Activated gamma-delta T cell treated with anti-CD3 and anti-CD28 coated beads, Interleukin-2, amount 50 U/mL, for 16 hours (primary cell): Measurements from ENCODE around the gene HMCN2.

ENCODE experiments used
- DNase-seq: peaks from one replicate; pipeline ENCODE4 v3.0.0-alpha.2; 2020; ENCODE audit warnings: low read depth

HMCN2 gene

DNA sequence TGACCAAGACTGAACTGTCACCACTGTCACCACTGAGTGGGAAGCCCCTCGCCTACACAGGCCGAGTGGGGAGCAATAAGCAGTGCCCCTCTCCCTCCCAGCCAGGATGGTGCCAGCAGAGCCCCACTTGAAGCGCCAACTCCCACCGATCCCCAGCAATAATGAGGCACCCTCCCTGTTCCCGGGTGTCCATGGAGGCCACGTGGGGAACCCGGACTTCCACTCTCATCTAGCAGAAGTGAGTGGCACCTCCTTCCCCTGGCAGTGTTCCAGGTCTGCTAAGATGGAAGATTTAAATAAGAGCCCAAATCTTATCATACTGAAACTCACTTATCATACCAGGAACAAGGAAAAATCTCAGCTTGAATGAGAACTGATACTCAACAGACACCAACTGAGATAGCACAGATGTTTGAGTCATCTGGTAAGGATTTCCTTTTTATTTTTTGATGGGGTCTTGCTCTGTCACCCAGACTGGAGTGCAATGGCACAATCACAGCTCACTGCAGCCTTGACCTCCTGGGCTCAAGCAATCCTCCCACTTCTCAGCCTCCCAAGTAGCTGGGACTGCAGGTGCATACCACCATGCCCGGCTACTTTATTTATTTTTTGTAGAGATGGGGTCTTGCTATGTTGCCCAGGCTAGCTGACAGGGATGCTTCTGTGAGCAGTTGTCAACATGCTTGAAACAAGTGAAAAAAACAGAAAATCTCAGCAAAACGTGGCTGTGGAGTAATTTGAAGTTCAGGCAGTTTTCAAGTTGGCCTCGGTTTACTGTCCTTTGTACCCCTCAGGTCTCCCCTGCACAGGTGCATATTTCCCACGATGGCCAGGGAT is 149.6 kb downstream of the HMCN2 start:
- DNase-seq = no peak

GRCh38 chr9:130417602-130418001 is 152.0 kb downstream of the HMCN2 start:
- no peak for DNase-seq

GRCh38 chr9:130418776-130419175 is 153.2 kb downstream of the HMCN2 start:
- no peak for DNase-seq

DNA sequence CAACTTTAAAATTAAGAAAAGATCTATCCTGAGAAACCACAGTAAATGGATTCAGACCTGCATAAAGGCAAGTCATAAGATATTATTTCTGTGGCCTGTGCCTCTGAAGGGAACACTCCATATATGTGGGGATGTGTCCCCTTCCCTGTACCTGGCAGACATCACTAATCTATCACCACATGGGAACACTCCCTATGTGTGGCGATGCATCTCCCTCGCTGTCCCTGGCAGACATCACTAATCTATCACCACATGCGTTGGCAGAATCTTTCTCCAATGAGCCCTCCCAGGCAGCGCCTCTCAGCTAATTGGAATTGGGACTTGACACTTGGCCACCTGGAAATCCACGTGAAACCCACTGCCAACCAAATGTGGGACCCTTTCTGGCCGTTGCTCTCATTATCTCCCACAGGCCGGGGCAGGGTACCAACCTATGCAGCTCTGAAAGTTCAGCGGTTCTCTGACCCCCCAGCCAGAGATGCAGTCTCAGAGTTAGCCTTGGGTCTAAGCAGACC is 154.0 kb downstream of the HMCN2 start:
- DNase-seq = no peak

- no peak for DNase-seq
These were observed 155.7 kb downstream of the HMCN2 start for GRCh38 chr9:130421154-130421801.

DNA sequence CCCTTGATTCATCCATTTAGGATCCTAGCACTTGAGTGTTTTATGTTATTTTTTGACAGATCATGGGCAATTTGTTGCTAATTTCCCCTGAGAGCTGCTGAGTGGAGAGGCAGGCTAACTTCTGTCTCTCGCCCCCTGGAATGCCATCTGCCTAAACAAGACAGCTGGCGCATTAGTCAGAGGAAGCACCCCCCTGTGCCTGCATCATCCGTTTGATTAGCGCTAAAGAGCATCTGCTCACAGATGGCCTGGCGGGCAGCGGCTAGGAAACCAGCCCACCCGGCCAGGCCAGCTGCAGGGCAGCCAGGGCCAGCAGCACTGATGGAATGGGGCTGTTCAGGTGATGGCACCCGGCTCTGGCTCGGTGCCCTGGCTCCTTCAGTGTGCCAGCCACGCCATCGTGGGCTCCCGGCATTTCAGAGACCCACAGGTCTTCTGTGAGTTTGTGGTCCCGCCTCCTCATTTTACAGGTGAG is 156.3 kb downstream of the HMCN2 start:
- no peak for DNase-seq

DNA sequence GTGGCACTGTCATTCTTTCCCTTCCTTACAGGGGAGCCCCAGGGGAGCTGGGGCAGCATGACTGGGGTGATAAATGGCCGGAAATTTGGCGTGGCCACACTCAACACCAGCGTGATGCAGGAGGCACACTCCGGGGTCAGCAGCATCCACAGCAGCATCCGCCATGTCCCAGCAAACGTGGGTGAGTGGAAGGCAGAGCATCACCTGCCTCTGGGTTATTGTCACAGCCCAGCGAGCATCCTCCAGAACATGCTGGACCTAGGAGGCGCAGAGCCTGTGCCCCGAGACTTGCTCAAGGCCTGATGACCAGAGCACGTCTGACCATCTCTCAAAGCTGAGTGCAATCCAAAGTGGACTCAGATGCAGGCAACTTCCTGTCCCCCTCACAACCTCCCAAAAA is 157.0 kb downstream of the HMCN2 start:
- DNase-seq = no peak

DNA sequence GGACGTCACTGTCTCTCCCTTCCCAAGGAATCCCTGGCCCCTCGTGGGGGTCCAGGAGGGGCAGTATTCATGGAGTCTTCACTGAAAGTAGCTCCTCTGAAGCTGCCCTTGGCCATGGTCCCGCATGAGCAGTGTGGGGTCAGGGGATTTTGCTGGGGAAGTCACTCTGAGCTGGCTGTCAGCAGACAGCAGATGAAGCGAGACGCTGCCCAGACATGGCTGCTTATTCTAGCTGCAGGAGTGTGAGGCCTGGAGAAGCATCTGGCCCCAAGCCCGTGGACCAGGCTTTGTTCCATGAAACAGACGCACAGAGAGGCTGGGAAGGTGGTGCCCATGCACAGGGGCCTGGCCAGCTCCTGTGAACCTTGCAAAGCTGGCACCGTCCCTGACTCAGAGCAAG is 157.7 kb downstream of the HMCN2 start:
- DNase-seq = no peak

GRCh38 chr9:130424595-130425454 is 159.3 kb downstream of the HMCN2 start:
- DNase-seq = no peak

- DNase-seq = no peak
These were observed 160.3 kb downstream of the HMCN2 start for GRCh38 chr9:130425741-130426466.

DNA sequence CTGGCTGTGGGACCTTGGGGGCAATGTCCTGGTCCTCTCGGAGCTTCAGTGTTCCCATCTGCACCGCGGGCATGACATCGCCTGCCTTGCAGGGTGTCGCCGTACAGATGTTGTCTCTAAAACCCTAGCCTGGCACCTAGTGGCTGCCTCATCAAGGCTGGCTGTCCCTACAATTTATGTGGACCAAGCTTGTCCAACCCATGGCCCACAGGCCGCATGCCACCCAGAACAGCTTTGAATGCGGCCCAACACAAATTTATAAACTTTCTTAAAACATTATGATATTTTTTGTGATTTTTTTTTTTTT is 160.9 kb downstream of the HMCN2 start:
- no peak for DNase-seq

- no peak for DNase-seq
These were observed 161.3 kb downstream of the HMCN2 start for GRCh38 chr9:130426883-130427282.

DNA sequence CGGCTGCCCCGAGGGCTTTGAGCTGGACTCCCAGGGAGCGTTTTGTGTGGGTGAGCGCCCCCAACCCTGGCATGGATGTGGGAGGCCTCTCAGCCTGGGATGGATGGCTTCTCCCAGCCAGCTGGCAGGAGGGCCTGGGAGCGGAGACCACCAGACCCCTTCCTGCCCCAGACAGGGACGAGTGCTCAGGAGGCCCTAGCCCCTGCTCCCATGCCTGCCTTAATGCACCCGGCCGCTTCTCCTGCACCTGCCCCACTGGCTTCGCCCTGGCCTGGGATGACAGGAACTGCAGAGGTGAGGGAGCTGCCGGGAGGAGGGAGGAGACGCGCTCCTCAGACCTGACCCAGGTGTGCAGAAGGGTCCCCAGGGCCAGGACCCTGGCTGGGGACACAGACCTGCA is 161.8 kb downstream of the HMCN2 start:
- no peak for DNase-seq

DNA sequence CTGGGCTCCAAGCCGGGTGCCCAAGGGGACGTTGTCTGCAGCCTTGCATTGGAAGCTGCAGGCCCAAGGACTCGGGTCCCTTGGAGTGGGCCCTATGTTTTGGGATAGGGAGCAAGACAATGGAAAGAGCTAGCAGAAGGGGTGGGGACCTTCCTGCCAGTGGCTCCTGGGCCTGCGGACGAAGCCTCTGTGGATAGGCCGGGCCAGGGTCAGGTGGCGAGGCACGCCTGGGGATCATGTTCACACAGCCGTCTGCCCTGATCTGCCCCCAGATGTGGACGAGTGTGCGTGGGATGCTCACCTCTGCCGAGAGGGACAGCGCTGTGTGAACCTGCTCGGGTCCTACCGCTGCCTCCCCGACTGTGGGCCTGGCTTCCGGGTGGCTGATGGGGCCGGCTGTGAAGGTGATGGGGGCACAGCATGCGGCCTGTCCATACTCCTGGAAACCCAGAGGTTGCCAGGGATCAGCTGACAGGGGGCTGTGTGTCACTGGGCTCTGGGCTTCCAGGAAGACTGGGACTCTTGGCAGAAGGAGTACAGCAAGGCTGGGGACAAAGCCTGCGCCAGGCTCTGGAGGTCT is 162.6 kb downstream of the HMCN2 start:
- DNase-seq = no peak

DNA sequence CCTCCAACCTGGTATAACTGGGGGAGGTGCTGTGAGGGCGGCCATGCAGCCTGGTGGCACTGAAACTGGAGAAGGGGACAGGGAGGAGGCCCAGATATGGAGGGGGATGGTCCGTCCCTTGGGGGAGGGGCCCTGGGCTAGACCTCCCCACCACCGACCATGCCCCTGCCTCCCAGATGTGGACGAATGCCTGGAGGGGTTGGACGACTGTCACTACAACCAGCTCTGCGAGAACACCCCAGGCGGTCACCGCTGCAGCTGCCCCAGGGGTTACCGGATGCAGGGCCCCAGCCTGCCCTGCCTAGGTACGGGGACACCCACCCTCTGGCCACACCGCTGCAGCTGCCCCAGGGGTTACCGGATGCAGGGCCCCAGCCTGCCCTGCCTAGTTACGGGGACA is 163.8 kb downstream of the HMCN2 start:
- DNase-seq = no peak

GRCh38 chr9:130429831-130430230 is 164.3 kb downstream of the HMCN2 start:
- no peak for DNase-seq

DNA sequence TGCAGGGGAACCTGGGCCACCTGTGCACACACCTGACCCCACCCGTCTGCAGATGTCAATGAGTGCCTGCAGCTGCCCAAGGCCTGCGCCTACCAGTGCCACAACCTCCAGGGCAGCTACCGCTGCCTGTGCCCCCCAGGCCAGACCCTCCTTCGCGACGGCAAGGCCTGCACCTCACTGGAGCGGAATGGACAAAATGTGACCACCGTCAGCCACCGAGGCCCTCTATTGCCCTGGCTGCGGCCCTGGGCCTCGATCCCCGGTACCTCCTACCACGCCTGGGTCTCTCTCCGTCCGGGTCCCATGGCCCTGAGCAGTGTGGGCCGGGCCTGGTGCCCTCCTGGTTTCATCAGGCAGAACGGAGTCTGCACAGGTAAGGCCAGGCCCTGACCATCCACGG is 164.7 kb downstream of the HMCN2 start:
- no peak for DNase-seq

DNA sequence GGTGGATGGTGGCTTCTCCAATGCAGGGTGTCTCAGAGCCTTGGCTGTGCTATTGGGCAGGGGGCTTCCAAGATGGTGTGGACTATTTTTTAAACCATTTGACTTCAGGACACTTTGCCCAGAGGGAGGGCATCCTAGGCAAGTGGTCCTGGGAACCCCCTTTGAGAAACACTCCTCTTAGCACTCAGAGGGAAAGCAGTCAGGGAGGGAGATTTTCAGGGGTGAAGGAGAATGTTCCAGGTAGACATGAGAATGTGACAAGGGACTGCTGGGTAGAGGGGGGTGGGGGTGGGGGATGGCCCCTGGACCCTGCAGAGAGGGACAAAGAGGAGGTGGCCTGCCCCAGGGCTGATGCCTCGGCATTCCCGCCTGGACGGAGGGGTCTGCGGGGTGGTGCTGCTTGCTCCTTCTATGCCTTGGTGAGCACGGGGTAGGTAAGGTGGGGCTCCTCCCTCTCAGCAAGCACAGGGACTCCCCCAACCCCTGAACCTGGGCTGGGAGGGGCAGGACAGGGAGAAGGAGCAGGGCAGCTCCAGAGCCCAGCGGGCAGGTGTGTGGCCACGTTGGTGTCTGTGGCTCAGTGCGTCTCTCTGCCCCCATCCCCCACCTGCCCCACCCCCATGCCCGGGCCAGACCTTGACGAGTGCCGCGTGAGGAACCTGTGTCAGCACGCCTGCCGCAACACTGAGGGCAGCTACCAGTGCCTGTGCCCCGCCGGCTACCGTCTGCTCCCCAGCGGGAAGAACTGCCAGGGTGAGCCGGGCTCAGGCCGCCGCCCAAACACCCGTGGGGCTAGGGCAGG is 165.4 kb downstream of the HMCN2 start:
- no peak for DNase-seq

GRCh38 chr9:130431536-130432303 is 166.2 kb downstream of the HMCN2 start:
- DNase-seq = no peak

DNA sequence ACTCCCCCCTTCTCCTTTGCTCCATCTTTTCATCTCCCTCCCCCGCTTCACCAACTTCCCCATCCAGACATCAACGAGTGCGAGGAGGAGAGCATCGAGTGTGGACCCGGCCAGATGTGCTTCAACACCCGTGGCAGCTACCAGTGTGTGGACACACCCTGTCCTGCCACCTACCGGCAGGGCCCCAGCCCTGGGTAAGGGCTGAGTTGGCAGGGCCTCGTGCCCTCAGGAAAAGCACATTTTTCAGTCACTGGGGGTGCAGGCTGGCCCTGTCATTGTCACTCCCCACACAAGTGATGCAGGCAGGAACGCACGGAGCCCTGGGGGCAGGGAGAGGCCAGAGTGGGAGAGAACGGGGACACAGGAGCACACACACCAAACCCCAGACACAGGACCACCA is 166.8 kb downstream of the HMCN2 start:
- no peak for DNase-seq
